Epithelial cell of esophagus (primary cell): ENCODE data around the gene SHANK3.

Experiments used
- DNase-seq: peaks from one replicate; pipeline ENCODE4 v3.0.0; 2010; ENCODE audit warnings: low read depth
- H3K4me3 ChIP-seq: 2 replicates; pipeline ENCODE4 v1.5.1; 2011; ENCODE audit warnings: mild to moderate bottlenecking, low read length, control low read depth
- CTCF ChIP-seq: IDR thresholded peaks from 2 replicates; pipeline ENCODE4 v1.5.1; 2011; ENCODE audit warnings: low read depth, mild to moderate bottlenecking, low read length, control low read depth, inconsistent platforms; ENCODE audit not compliant: insufficient read depth; ENCODE audit errors: missing control alignments

The SHANK3 gene

DNA sequence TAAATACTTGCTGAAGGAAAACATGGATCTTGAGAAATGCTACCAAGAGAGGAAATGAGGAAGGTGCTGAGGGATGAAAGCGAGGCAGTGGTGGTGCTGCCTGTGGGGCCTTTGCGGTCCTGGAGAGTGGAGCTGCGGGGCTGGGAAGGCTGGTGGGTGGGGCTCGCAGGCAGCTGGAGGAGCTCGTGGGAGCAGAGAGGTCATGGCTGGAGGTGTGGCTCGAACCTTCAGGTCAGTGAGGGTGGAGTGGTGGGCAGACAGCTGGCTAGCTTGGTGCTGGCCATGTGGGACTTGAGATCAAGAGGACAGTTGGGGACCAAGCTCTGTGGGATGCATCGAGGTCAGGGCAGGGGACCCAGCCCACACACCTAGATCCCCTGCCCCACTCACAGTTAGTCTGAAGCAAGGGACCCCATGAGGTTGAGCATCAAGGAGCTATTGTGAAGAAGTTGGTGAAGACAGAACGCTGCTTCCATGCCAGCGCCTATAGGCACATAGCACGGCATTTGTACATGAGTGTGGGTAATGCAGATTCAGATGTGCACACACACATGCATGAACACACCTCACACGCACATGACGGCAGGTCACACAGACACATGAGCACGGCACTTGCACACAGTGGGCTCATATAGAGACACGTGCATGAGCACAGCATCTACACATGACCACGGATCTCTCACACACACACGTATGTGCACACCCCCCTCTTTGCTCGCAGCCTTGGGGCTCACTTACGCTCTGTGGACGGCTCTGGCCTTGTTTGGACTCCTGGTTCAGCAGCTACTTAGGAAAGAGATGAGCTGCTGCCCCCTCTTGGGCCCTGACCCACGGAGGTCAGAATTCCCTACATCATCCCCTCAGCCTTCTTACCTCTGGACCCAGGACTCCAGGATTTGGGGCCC is 30.4 kb downstream of the SHANK3 start:
- no peak for DNase-seq
- H3K4me3 ChIP-seq: no peak overlapping the region
- TF ChIP-seq CTCF: no peak

GRCh38 chr22:50703726-50704509 is 31.3 kb downstream of the SHANK3 start:
- TF ChIP-seq CTCF: no peak
- no peak for DNase-seq
- H3K4me3 ChIP-seq: no peak overlapping the region

DNA sequence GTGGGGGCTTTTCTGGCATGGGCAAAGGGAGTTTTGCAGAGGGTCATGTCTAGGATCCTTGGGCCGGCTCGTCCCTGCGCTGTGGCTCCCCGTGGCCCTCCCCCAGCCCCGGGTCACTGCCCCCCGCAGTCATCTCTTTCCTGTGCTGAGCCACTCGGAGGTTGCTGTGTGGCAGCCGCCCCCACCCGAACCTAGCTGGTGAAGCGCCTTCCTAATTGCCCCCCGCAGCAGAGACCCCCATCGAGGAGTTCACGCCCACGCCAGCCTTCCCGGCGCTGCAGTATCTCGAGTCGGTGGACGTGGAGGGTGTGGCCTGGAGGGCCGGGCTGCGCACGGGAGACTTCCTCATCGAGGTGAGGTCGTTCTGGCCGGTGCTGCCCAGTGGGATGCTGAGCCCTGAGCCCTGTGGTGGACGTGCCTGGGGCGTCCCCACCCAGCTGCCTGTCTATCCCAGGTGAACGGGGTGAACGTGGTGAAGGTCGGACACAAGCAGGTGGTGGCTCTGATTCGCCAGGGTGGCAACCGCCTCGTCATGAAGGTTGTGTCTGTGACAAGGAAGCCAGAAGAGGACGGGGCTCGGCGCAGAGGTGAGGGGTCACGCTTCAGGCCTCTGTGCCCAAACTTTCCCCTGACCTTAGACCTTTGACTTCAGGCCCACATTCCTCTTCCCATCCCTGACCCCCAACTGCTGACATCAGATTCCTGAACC is 32.0 kb downstream of the SHANK3 start:
- no peak for TF ChIP-seq CTCF
- no peak overlapping the region for H3K4me3 ChIP-seq
- no peak for DNase-seq

GRCh38 chr22:50705219-50705691 is 32.6 kb downstream of the SHANK3 start:
- TF ChIP-seq CTCF: no peak
- H3K4me3 ChIP-seq: no peak overlapping the region

GRCh38 chr22:50705851-50706351 is 33.3 kb downstream of the SHANK3 start:
- TF ChIP-seq CTCF: no peak
- no peak for DNase-seq
- H3K4me3 ChIP-seq: no peak overlapping the region

More at GRCh38 chr22:50705219-50705691, 32.6 kb downstream of the SHANK3 start:
- peak; percentile 49 for DNase-seq

DNA sequence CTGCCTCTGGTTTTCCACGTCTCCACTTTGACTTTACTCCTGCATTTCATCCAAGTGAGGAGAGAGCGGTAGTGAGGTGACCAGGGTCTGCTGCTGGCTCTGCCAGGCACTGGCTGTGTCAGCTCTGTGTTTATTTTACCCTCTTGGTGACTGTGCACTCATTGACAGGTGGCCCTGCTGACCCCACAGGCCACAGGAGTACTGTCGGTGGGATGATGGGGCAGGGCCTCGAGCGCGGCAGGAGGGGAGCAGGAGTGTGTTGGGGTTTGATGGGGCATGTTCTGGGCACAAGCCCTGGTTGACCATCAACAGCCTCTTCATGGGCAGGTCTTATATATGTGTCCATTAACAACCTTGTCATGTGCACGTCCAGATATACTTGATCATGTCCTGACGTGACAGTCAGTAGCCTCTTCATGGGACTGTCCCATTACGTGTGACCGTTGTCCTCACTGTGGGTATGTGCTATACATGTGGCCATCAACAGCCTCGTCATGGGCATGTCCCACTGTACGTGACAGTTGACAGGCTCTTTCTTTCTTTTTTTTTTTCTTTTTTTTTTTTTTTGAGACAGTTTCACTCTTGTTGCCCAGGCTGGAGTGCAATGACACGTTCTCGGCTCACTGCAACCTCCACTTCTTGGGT is 34.0 kb downstream of the SHANK3 start:
- H3K4me3 ChIP-seq: no peak overlapping the region
- no peak for DNase-seq
- TF ChIP-seq CTCF: no peak
